K562 (cell line): Measurements from ENCODE around the gene DHCR7. TPM values are rescaled to one million over a fixed set of nuclear protein-coding genes. Genes with fewer than 3 reads are reported as not detected.

Experiments
- ATAC-seq: fragments of 200-7000 bp; cut with Tn5 transposase; 3 replicates; pipeline ENCODE4 v1.9.1; 2020; ENCODE audit warnings: moderate library complexity
- BruUV-seq: library from RNA; stranded (reverse); fragments of 400-500 nt; replicated peaks from 2 replicates; lab custom pipeline; 2021; lab: Mats Ljungman, UMichigan
- CTCF ChIA-PET: fragments of 300-600 bp; formaldehyde crosslinking; extraction: SDS; loops from one replicate; lab custom pipeline; 2021; ENCODE audit warnings: low intra/inter-chr PET ratio; lab: Yijun Ruan, JAX
- POLR2A ChIA-PET: fragments of 300-600, 350-650 bp; sonication (Branson Sonifier 250); formaldehyde crosslinking; extraction: SDS; loops from one replicate; lab custom pipeline; 2021; ENCODE audit warnings: antibody characterized with exemption, inconsistent platforms; lab: Yijun Ruan, JAX
- DNase-seq, 4 experiments: peaks; one replicate each; pipeline versions ENCODE4 v3.0.0 to v3.0.0-alpha.2; 2011 to 2018; ENCODE audit warnings: low spot score in 3 of 4, mixed read lengths in 3 of 4; ENCODE audit errors: extremely low read depth in 1 of 4
- FAIRE-seq: peaks from 2 replicates; lab custom pipeline; 2011; peaks lifted over from hg19 to GRCh38; lab: Jason Lieb, UNC
- H2AFZ ChIP-seq: 2 replicates; pipeline ENCODE4 v1.6.0; 2011; ENCODE audit warnings: low read depth, low read length, control low read depth, inconsistent platforms
- H3K27ac ChIP-seq: fragments of 200-600 bp; 3 replicates; pipeline ENCODE4 v1.8.0; 2011; ENCODE audit warnings: low read depth, mild to moderate bottlenecking, control low read depth, inconsistent platforms, low read length, moderate library complexity, mixed read lengths; ENCODE audit errors: extremely low read depth
- H3K27me3 ChIP-seq, 2 experiments: fragments of 300-600 bp in 1 of 2; 2 replicates in 1 of 2; 3 replicates in 1 of 2; pipeline versions ENCODE4 v1.6.0 to v1.8.0; 2011; ENCODE audit warnings: inconsistent platforms in 2 of 2, low read length in 2 of 2, mild to moderate bottlenecking in 1 of 2, mixed read lengths in 1 of 2, moderate library complexity in 1 of 2; ENCODE audit not compliant: control insufficient read depth in 2 of 2, insufficient read depth in 2 of 2
- H3K36me3 ChIP-seq: fragments of 300-600 bp; 3 replicates; pipeline ENCODE4 v1.8.0; 2011; ENCODE audit warnings: mild to moderate bottlenecking, low read length, inconsistent platforms; ENCODE audit not compliant: control insufficient read depth, insufficient read depth
- H3K4me1 ChIP-seq, 2 experiments: fragments of 200-600 bp in 1 of 2; replicated peaks in 1 of 2; 2 replicates in 1 of 2; 3 replicates in 1 of 2; pipeline versions ENCODE4 v1.5.1 to v1.8.0; 2011; ENCODE audit warnings: inconsistent platforms in 2 of 2, low read length in 2 of 2, mild to moderate bottlenecking in 1 of 2, mixed read lengths in 1 of 2, moderate library complexity in 1 of 2; ENCODE audit not compliant: control insufficient read depth in 2 of 2, insufficient read depth in 2 of 2
- H3K4me2 ChIP-seq: 2 replicates; pipeline ENCODE4 v1.6.1; 2011; ENCODE audit warnings: low read length, control low read depth, inconsistent platforms, mixed read lengths; ENCODE audit not compliant: insufficient read depth
- H3K4me3 ChIP-seq: fragments of 200-600 bp; sonication (generic), shearing (Covaris generic); 2 replicates; pipeline ENCODE4 v1.5.1; 2016; ENCODE audit warnings: control low read depth, inconsistent platforms
- H3K79me2 ChIP-seq: fragments of 200-600 bp; 3 replicates; pipeline ENCODE4 v1.8.0; 2011; ENCODE audit warnings: low read length, inconsistent platforms; ENCODE audit not compliant: control insufficient read depth, insufficient read depth
- H3K9ac ChIP-seq, 2 experiments: 2 replicates each; pipeline versions ENCODE4 v1.6.0 to v1.6.1; 2011; ENCODE audit warnings: low read depth in 2 of 2, low read length in 2 of 2, control low read depth in 1 of 2, inconsistent platforms in 1 of 2, mild to moderate bottlenecking in 1 of 2, mixed read lengths in 1 of 2; ENCODE audit not compliant: insufficient read depth in 1 of 2
- H3K9me1 ChIP-seq: one replicate; pipeline ENCODE4 v1.6.0; 2011; ENCODE audit warnings: inconsistent platforms, mild to moderate bottlenecking, low read length, moderate library complexity; ENCODE audit not compliant: control insufficient read depth, insufficient read depth
- H3K9me3 ChIP-seq: replicated peaks from 2 replicates; pipeline ENCODE4 v1.5.1; 2011; ENCODE audit warnings: low read depth, low read length, inconsistent platforms; ENCODE audit not compliant: control insufficient read depth, insufficient read depth
- H4K20me1 ChIP-seq: replicated peaks from 2 replicates; pipeline ENCODE4 v1.6.1; 2011; ENCODE audit warnings: low read length, inconsistent platforms, mixed read lengths; ENCODE audit not compliant: control insufficient read depth, insufficient read depth
- CHD1 ChIP-seq: fragments of 200-600 bp; sonication (generic); IDR thresholded peaks from one replicate; pipeline ENCODE4 v1.6.1; 2012; ENCODE audit warnings: mild to moderate bottlenecking, moderate library complexity, low read length, inconsistent platforms
- DMBX1 ChIP-seq: fragments of 250-450 bp; sonication (Bioruptor Pico); IDR thresholded peaks from 2 replicates; pipeline ENCODE4 v1.8.0; 2022; ENCODE audit warnings: inconsistent platforms, mild to moderate bottlenecking, moderate library complexity, borderline replicate concordance
- FOXA3 ChIP-seq, 2 experiments: fragments of 450-650 bp in 1 of 2; sonication (generic) in 1 of 2; formaldehyde crosslinking; IDR thresholded peaks in 1 of 2; conservative IDR thresholded peaks in 1 of 2; 2 replicates each; pipeline versions ENCODE4 v1.4.0 to v1.8.0; 2020 to 2022; ENCODE audit warnings: mild to moderate bottlenecking in 2 of 2, missing genetic modification reagents in 1 of 2
- ILK ChIP-seq: fragments of 450-650 bp; IDR thresholded peaks from 2 replicates; pipeline ENCODE4 v1.6.1; 2016; ENCODE audit warnings: missing genetic modification characterization, low read depth, mild to moderate bottlenecking, missing compliant biosample characterization, moderate library complexity, borderline replicate concordance
- MTF1 ChIP-seq: fragments of 250-450 bp; sonication (Bioruptor Pico); IDR thresholded peaks from 2 replicates; pipeline ENCODE4 v1.9.0; 2021; ENCODE audit warnings: moderate library complexity, mild to moderate bottlenecking, inconsistent platforms, borderline replicate concordance
- PHF21A ChIP-seq: fragments of 450-650 bp; IDR thresholded peaks from 2 replicates; pipeline ENCODE4 v1.6.1; 2017; ENCODE audit warnings: low read depth, borderline replicate concordance
- RBM15 ChIP-seq: fragments of 200-400 bp; formaldehyde crosslinking; IDR thresholded peaks from 2 replicates; pipeline ENCODE4 v1.6.1; 2018; ENCODE audit warnings: mild to moderate bottlenecking, low read length, moderate library complexity; ENCODE audit not compliant: insufficient read depth
- RFX5 ChIP-seq: IDR thresholded peaks from 2 replicates; pipeline ENCODE4 v1.6.1; 2011; ENCODE audit warnings: low read depth, mild to moderate bottlenecking, improper control_type of control experiment, low read length
- ZNF583 ChIP-seq: fragments of 250-450 bp; sonication (Bioruptor Pico); IDR thresholded peaks from 2 replicates; pipeline ENCODE4 v1.4.0; 2020
- WGBS: fragments of 100-300 bp; shearing (Covaris generic); methylation state at CpG from one replicate; pipeline ENCODE4 v1.1.6; 2016; ENCODE audit warnings: low coverage, mixed read lengths; ENCODE audit not compliant: insufficient coverage; ENCODE audit errors: missing lambda C conversion rate; 5-methylcytosine and 5-hydroxymethylcytosine counted together
- in situ Hi-C: fragments of 300-500 bp; cut with MboI; formaldehyde crosslinking; loops from 4 replicates; pipeline ENCODE4 v1.15.0; 2018; ENCODE audit warnings: inconsistent platforms, mixed read lengths
- intact Hi-C: fragments of 100-400 bp; cut with micrococcal nuclease; formaldehyde crosslinking; loops from 2 replicates; pipeline ENCODE4 v1.14.2; 2022
- polyA plus RNA-seq, 8 experiments: library from polyadenylated mRNA; depleted of rRNA in 4 of 8; stranded (reverse) in 5 of 8; unstranded in 3 of 8; fragments of >200 nt; fragmentation: Nextera tagmentation in 2 of 8; fragmentation: Illumina TruSeq in 1 of 8; extraction: Ambion mirVana in 2 of 8; extraction: Trizol in 1 of 8; gene quantifications; 2 replicates each; pipeline versions ENCODE4 v1.2.1 to v1.2.3, GENCODE V29; 2011 to 2014; ENCODE audit warnings: inconsistent platforms in 1 of 8, missing spikeins in 1 of 8
- total RNA-seq, 7 experiments: library from RNA; depleted of rRNA in 6 of 7; stranded (reverse); fragments of >200 nt in 6 of 7; fragmentation: Illumina TruSeq in 2 of 7; extraction: Trizol in 2 of 7; gene quantifications; 2 replicates each; pipeline versions ENCODE4 v1.2.1 to v1.2.3, GENCODE V29; 2011 to 2021; ENCODE audit warnings: low replicate concordance in 1 of 7
- TF ChIP-seq, protein P1 (sequence below): sonication (generic); IDR thresholded peaks from 2 replicates; pipeline ENCODE4 v1.6.1; 2016

The DHCR7 gene
- total and polyA plus RNA-seq, 9 of the 15 experiments (the other 6 are each of a cell fraction or from before 2014, with no cell fraction given): 8.4 to 192 (median 82.4) TPM

DNA sequence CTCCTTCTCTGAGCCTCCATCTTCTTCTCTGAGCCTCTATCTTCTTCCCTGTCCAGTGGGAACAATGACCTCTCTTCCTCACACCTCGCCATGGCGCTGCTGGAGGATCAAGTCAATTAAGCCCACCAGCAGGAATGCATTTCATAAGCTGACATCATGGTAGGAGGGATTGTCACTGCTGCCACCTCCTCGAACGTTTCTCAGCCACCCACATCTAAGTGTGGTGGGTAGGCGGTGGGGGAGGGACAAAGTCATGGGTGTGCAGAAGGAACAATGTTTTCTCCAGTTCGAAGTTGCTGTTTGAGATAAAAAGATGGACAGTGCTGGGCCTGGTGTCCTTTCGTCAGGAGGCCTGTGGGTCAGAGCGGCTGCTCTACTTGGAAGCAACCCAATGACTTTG is 44.0 kb downstream of the DHCR7 start:
- H3K27me3 ChIP-seq: peaks cover 23 to 72% of the 10 kb centered on the region in 2 experiments
- no peak for FAIRE-seq
- intact Hi-C loops: no loop called here

More for the DNA sequence above, 44.0 kb downstream of the DHCR7 start:
- CTCF ChIA-PET: no interaction called here
- H3K4me1 ChIP-seq: no peaks in the 10 kb centered on the region
- no peak overlapping the region for H3K4me3 ChIP-seq
- POLR2A ChIA-PET: interaction anchor here (0.6 kb wide), 1 partner anchor 9 kb away, joined by 3 read pairs; no protein-coding TSS in a partner anchor
- no peaks in the 10 kb centered on the region for H3K36me3 ChIP-seq
- ATAC-seq: no peak
- H3K9ac ChIP-seq: no peak overlapping the region
- H3K9me1 ChIP-seq: no peaks in the 10 kb centered on the region
- no peaks in the 10 kb centered on the region for H3K79me2 ChIP-seq
- H3K27ac ChIP-seq: no peak overlapping the region
- H3K9me3 ChIP-seq: no peaks in the 10 kb centered on the region
- WGBS: 0% methylated on average over 8 of the region's 8 CpGs
- no peak for DNase-seq
- TF ChIP-seq ZNF583 (CRISPR knock-in tag) (no peak), DMBX1 (CRISPR knock-in tag) (no peak), ILK (no peak), PHF21A (no peak), RFX5 (no peak), CHD1 (no peak), RBM15 (no peak), FOXA3 (CRISPR knock-in tag; conservative IDR thresholded peaks at IDR 0.05 in 1 of 2, IDR thresholded peaks at IDR 0.05 in 1 of 2) (no peak), MTF1 (no peak)
- TF ChIP-seq, protein P1, sequence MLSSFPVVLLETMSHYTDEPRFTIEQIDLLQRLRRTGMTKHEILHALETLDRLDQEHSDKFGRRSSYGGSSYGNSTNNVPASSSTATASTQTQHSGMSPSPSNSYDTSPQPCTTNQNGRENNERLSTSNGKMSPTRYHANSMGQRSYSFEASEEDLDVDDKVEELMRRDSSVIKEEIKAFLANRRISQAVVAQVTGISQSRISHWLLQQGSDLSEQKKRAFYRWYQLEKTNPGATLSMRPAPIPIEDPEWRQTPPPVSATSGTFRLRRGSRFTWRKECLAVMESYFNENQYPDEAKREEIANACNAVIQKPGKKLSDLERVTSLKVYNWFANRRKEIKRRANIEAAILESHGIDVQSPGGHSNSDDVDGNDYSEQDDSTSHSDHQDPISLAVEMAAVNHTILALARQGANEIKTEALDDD: no peak
- no peak overlapping the region for H2AFZ ChIP-seq
- H3K4me2 ChIP-seq: no peak overlapping the region
- in situ Hi-C loops: no loop called here
- no peaks in the 10 kb centered on the region; the same call in 1 of the 2 replicates for H4K20me1 ChIP-seq
- no TSS peak for BruUV-seq
